Activated CD4-positive, alpha-beta T cell treated with anti-CD3 and anti-CD28 coated beads, Interleukin-2, amount 50 U/mL, for 16 hours (primary cell): Measurements from ENCODE around the gene APC.
"Not testable (repeated sequence)": the region's sequence is repeated elsewhere in the genome, so short reads cannot be mapped to it uniquely, and the experiment has no call there.

Source experiments
- DNase-seq: peaks from one replicate; pipeline ENCODE4 v3.0.0-alpha.2; 2020

APC gene

GRCh38 chr5:112861638-112861985, 123.9 kb downstream of the APC start:
- DNase-seq = no peak

- no peak for DNase-seq
Observed at GRCh38 chr5:112862085-112862484, 124.4 kb downstream of the APC start.

- DNase-seq = no peak
Observed at GRCh38 chr5:112863549-112863948, 125.9 kb downstream of the APC start.

GRCh38 chr5:112865128-112865527, 127.4 kb downstream of the APC start:
- DNase-seq = no peak

GRCh38 chr5:112866739-112867138, 129.1 kb downstream of the APC start:
- DNase-seq = no peak

- no peak for DNase-seq
Observed at GRCh38 chr5:112867411-112867810, 129.7 kb downstream of the APC start.

- DNase-seq = peak; percentile 48
Observed at GRCh38 chr5:112869948-112870347, 132.3 kb downstream of the APC start.

GRCh38 chr5:112870966-112871365, 133.3 kb downstream of the APC start:
- DNase-seq = no peak

- DNase-seq = no peak
Observed at GRCh38 chr5:112876362-112876761, 138.7 kb downstream of the APC start.

GRCh38 chr5:112878101-112878500, 140.4 kb downstream of the APC start:
- DNase-seq = no peak

- DNase-seq = peak; percentile 80
Observed at GRCh38 chr5:112878760-112879159, 141.1 kb downstream of the APC start.

- DNase-seq = no peak
Observed at GRCh38 chr5:112880219-112880964, 142.7 kb downstream of the APC start.

- DNase-seq = no peak
Observed at GRCh38 chr5:112883192-112883591, 145.5 kb downstream of the APC start.

- no peak for DNase-seq
Observed at GRCh38 chr5:112885001-112885400, 147.3 kb downstream of the APC start.

GRCh38 chr5:112886975-112887374, 149.3 kb downstream of the APC start:
- no peak for DNase-seq

- not testable (repeated sequence) for DNase-seq
Observed at GRCh38 chr5:112892066-112892465, 154.4 kb downstream of the APC start.

- no peak for DNase-seq
Observed at GRCh38 chr5:112892776-112893175, 155.1 kb downstream of the APC start.

- DNase-seq = no peak
Observed at GRCh38 chr5:112895682-112896081, 158.0 kb downstream of the APC start.
